Small intestine (tissue), 7 donors: Measurements from ENCODE around the gene C12orf75. TPM values are rescaled to one million over a fixed set of nuclear protein-coding genes. Genes with fewer than 3 reads are reported as not detected.

Experiments
- DNase-seq, 2 donors: peaks; one replicate each; pipeline versions ENCODE4 v3.0.0 to v3.0.0-alpha.2; 2013
- FAIRE-seq: peaks from 2 replicates; lab custom pipeline; 2012; peaks lifted over from hg19 to GRCh38; lab: Jason Lieb, UNC
- H3K27ac ChIP-seq, 3 donors: one replicate each; pipeline ENCODE4 v1.5.1; 2013; ENCODE audit warnings: low read length in 2 of 3, mild to moderate bottlenecking in 2 of 3, control low read depth in 1 of 3, inconsistent platforms in 1 of 3, low read depth in 1 of 3, moderate library complexity in 1 of 3
- H3K27me3 ChIP-seq, 3 donors: one replicate each; pipeline ENCODE4 v1.6.1; 2013; ENCODE audit warnings: low read length in 3 of 3, inconsistent platforms in 1 of 3; ENCODE audit not compliant: control insufficient read depth in 3 of 3, insufficient read depth in 3 of 3
- H3K36me3 ChIP-seq, 3 donors: one replicate each; pipeline ENCODE4 v1.6.1; 2013; ENCODE audit warnings: low read length in 3 of 3, inconsistent platforms in 1 of 3, low read depth in 1 of 3, mild to moderate bottlenecking in 1 of 3, moderate library complexity in 1 of 3; ENCODE audit not compliant: control insufficient read depth in 3 of 3, insufficient read depth in 2 of 3
- H3K4me1 ChIP-seq, 3 donors: one replicate each; pipeline ENCODE4 v1.6.1; 2013; ENCODE audit warnings: low read length in 2 of 3, inconsistent platforms in 1 of 3, low read depth in 1 of 3, mild to moderate bottlenecking in 1 of 3, moderate library complexity in 1 of 3; ENCODE audit not compliant: control insufficient read depth in 3 of 3, insufficient read depth in 2 of 3
- H3K4me3 ChIP-seq, 3 donors: one replicate each; pipeline ENCODE4 v1.5.1; 2013; ENCODE audit warnings: low read length in 3 of 3, control low read depth in 1 of 3, inconsistent platforms in 1 of 3, low read depth in 1 of 3, mild to moderate bottlenecking in 1 of 3, moderate library complexity in 1 of 3
- H3K9me3 ChIP-seq, 2 donors: one replicate each; pipeline ENCODE4 v1.6.1; 2013; ENCODE audit warnings: low read depth in 1 of 2, low read length in 1 of 2; ENCODE audit not compliant: control insufficient read depth in 2 of 2, insufficient read depth in 1 of 2
- WGBS, 3 donors: extraction: QIAGEN DNeasy Blood & Tissue Kit; methylation state at CpG; one replicate each; pipeline ENCODE4 v1.1.7; 2013; 5-methylcytosine and 5-hydroxymethylcytosine counted together
- polyA plus RNA-seq, 4 donors: library from polyadenylated mRNA; stranded (reverse) in 3 of 4; unstranded in 1 of 4; fragments of 200-250 nt in 3 of 4; fragments of 120-200 nt in 1 of 4; gene quantifications; one replicate each; pipeline versions ENCODE4 v1.2.1 to v1.2.3, GENCODE V29; 2013
- donor health status: healthy with polysubstance abuse.
- donor health status: control.
- donor health status: control.
- donor health status: Bipolar disorder and iron deficiency.
- donor health status: healthy.

C12orf75 gene
- polyA plus RNA-seq, 4 donors: 14.2 to 44.7 (median 36.0) TPM

DNA sequence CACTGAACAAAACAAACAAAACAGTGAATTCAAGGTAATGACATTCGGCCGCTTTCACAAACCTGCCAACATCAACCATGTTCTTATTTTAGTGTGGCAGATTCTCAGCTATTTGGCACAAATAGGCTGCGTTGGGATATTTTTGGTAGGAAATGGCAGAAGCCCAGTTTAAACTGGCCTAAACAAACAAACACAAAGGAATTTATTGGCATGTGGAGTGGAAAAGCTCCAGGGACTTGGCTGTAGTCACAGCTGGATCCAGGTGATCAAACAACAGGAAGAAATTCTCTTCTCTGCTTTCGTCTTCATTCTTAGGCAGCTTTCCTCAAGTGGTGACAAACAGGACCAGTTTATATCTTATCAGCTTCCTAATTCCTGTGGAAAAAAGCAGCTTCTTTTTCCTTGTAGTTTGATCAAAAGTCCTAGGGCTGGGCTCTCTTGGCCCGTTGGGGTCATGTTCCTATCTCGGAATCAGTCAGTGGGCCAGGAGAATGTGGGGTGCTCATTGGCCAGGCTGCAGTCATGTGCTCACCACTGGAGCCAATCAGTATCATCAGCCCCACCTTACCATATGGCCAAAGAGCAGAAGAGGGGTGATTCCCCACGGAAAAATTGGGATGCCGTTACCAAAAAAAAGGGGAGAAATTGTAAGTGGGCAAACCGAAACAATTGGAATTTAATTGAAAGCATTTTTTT lies 22.6 kb downstream of the C12orf75 start:
- Histone ChIP-seq H3K9me3 (no peaks in the 10 kb centered on the region), H3K36me3 (peaks cover 0 to 3% (median 0%) of the 10 kb centered on the region in 3 donors), H3K4me3 (no peak overlapping the region), H3K27ac (no peak overlapping the region), H3K27me3 (no peaks in the 10 kb centered on the region), H3K4me1 (peaks cover 0 to 2% (median 0%) of the 10 kb centered on the region in 3 donors)
- DNase-seq (no peak), FAIRE-seq (no peak)
- 69 to 82% (median 72%) methylated on average over 9 of the region's 9 CpGs for WGBS, 3 donors

DNA sequence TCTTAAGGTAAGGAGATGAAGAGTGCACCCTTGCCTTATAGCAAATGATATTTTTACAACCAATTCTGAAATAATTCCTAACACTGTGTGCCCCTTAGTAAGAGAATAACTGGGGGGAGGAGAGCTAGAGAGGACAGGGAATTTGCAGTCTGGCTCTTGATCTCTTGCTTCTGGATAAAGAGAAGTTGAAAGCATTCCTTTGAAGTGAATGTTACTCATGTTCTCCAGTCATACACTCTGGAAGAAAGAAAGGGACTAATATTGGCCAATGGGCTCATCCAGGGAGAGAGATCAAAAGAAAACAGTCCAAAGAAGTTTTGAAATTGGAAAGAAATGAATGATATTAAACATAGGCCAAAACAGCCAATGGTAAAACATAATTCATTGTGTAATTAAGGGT lies 25.3 kb downstream of the C12orf75 start:
- H3K36me3 ChIP-seq: peaks cover 0 to 3% (median 0%) of the 10 kb centered on the region in 3 donors
- DNase-seq (no peak), FAIRE-seq (no peak)
- no peak overlapping the region for H3K27ac ChIP-seq
- no peaks in the 10 kb centered on the region for H3K9me3 ChIP-seq
- H3K4me3 ChIP-seq: no peak overlapping the region
- no peaks in the 10 kb centered on the region for H3K27me3 ChIP-seq
- H3K4me1 ChIP-seq: peaks cover 0 to 2% (median 0%) of the 10 kb centered on the region in 3 donors

DNA sequence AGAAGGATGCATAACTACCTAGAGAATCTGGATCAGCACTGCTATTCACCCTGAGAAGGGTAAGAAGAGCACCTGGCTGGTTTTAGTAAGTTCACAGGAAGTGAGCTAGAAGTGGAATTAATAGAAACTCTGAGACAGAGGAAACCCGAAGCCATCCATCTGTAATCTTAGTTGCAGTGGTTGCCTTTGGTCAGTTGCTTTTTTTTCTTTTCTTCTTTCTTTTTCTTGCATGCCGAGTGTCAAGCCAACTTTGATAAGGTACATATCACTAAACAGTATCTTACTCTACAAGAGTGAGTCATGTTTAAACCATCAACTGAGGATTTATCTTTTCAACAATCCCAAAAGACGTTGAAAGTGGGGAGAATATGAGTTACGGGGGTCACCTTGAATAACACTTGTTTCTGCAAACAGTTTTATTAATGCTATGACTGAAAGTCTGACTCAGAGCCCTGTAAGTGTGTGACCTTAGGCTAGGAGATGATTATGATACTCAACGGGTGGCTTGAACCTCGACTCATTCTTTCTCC lies 26.7 kb downstream of the C12orf75 start:
- H3K27ac ChIP-seq: peak overlapping the region in 1 of 3 donors; percentile 10
- 22 to 48% (median 36%) methylated on average over 6 of the region's 6 CpGs for WGBS, 3 donors
- no peaks in the 10 kb centered on the region for H3K9me3 ChIP-seq
- no peaks in the 10 kb centered on the region for H3K27me3 ChIP-seq
- no peak overlapping the region for H3K4me3 ChIP-seq
- DNase-seq: peak; percentile 12 to 26
- H3K4me1 ChIP-seq: peaks cover 0 to 2% (median 0%) of the 10 kb centered on the region in 3 donors
- H3K36me3 ChIP-seq: no peaks in the 10 kb centered on the region
- FAIRE-seq: no peak

DNA sequence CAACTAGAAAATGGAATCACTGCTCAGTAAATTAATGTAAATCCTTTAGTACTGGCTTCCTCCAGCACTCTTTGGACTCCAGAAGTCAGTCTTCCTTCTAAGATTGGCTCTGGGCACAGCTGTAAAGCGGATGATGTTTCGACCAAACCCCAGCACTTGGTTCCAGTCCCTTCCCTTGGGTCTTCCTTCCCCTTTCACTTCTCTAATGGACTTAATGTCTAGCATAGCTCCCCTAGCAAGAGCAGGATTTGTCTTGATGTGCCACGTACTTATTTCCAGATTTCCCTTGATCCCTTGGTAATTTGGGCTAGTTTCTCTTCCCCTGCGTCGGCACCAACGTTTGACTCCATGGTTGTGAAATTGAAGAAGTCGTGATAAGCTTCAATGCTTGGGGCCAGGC lies 28.3 kb downstream of the C12orf75 start:
- H3K4me3 ChIP-seq: no peak overlapping the region
- no peaks in the 10 kb centered on the region for H3K4me1 ChIP-seq
- peaks cover 0 to 2% (median 0%) of the 10 kb centered on the region in 3 donors for H3K36me3 ChIP-seq
- 83 to 93% (median 92%) methylated on average over 7 of the region's 7 CpGs for WGBS, 3 donors
- no peak overlapping the region for H3K27ac ChIP-seq
- no peaks in the 10 kb centered on the region for H3K27me3 ChIP-seq
- FAIRE-seq (no peak), DNase-seq (no peak)
- no peaks in the 10 kb centered on the region for H3K9me3 ChIP-seq

DNA sequence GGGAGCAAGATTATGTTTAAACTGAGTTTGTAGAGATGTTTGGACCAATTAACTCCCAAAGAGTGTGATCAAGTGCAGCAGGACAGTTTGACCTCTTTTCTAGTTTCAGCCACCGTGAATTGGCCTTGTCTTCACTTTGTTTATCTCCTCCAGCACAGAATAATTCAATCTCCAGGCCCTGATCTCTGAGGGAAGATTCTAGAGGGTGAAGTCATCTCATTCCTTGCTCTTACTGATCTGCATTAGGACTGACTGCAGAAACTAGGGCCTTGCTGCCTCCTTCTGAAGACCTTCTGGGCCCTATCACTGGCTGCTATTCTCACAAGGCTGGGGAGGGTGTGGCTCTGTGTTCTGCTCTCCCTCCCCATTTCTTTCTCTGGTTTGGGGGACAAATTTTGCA lies 29.4 kb downstream of the C12orf75 start:
- no peak for DNase-seq
- no peak overlapping the region for H3K27ac ChIP-seq
- H3K36me3 ChIP-seq: peaks cover 0 to 2% (median 0%) of the 10 kb centered on the region in 3 donors
- FAIRE-seq: no peak
- 62 to 86% (median 78%) methylated on average over 1 of the region's 1 CpG for WGBS, 3 donors
- no peaks in the 10 kb centered on the region for H3K9me3 ChIP-seq
- H3K4me3 ChIP-seq: no peak overlapping the region
- H3K27me3 ChIP-seq: no peaks in the 10 kb centered on the region
- no peaks in the 10 kb centered on the region for H3K4me1 ChIP-seq

DNA sequence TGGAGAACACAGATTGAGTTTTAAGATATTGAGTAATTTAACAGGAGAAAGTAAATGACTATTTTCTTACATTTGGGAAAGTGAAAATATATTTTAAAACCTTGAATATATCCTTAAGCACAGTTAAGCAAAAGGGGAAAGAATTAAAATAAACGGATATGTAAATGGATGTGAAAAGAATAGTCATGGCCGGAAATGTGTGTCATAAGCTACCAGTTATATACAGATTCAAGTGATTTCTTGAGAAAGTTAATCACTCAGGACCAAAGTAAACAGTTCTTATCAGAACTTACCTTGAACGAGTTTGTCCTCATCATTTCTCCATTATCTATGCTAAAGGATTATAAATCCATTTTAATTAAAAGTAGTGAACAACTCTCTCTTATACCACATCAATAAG lies 33.4 kb downstream of the C12orf75 start:
- H3K36me3 ChIP-seq: peaks cover 0 to 2% (median 0%) of the 10 kb centered on the region in 3 donors
- WGBS, 3 donors: 61 to 74% (median 68%) methylated on average over 3 of the region's 3 CpGs

DNA sequence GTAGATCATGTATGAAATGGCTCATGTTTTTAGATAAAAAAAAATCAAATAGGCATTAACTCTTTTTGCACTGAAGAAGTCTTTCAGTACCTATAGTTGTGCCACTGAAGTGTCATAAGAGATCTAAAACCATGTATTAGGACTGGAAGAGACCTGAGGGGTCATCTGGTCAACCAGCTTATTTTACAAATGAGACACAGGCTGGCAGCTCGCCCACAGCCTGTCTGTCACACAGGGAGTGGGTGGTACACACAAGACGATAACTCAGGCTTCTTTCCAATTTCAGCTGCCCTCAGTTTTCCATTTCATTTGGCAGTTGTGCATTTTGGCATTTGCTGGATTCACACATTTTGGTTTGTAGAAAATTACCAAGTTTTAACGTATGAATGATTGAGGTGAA lies 34.7 kb downstream of the C12orf75 start:
- no peak overlapping the region for H3K4me3 ChIP-seq
- H3K36me3 ChIP-seq: peaks cover 0 to 2% (median 0%) of the 10 kb centered on the region in 3 donors
- no peaks in the 10 kb centered on the region for H3K27me3 ChIP-seq
- H3K27ac ChIP-seq: no peak overlapping the region
- no peak for FAIRE-seq
- H3K4me1 ChIP-seq: no peaks in the 10 kb centered on the region
- no peak for DNase-seq
- WGBS, 3 donors: 83 to 88% (median 87%) methylated on average over 3 of the region's 3 CpGs
- H3K9me3 ChIP-seq: no peaks in the 10 kb centered on the region

More for the DNA sequence above, 33.4 kb downstream of the C12orf75 start:
- Histone ChIP-seq H3K9me3 (no peaks in the 10 kb centered on the region), H3K4me1 (no peaks in the 10 kb centered on the region), H3K27me3 (no peaks in the 10 kb centered on the region), H3K27ac (no peak overlapping the region), H3K4me3 (no peak overlapping the region)
- FAIRE-seq (no peak), DNase-seq (no peak)

DNA sequence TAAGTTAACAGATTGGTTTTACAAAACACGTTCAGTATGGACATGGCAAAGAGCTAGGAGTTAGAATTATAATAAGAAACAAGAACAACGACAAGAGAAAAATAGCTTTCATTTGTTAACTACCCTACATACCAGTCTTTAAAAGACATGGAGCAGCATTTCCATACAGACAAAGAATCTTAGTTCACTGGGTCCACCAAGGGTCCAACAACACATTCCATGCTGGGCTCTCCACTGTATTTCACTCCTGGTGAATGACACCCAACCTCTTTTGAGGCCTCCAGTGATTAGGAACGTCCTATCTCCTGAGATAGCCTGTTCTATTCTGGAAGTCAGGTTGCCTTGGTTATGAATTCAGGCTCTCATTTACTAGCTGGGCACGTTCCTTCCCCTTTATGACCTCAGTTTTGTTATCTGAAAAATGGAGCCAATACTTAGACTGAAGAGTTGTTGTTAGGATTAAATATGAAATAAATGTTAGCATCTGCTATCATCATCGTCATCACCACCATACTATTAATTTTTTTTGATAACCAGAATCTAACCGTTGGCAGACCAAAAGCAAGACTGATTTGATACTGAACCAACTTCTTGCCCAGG lies 37.7 kb downstream of the C12orf75 start:
- Histone ChIP-seq H3K27ac (no peak overlapping the region), H3K9me3 (no peaks in the 10 kb centered on the region), H3K36me3 (peaks cover 0 to 2% (median 0%) of the 10 kb centered on the region in 3 donors), H3K4me1 (no peaks in the 10 kb centered on the region), H3K27me3 (no peaks in the 10 kb centered on the region), H3K4me3 (no peak overlapping the region)
- FAIRE-seq (no peak), DNase-seq (no peak)
- WGBS, 3 donors: 90 to 92% (median 90%) methylated on average over 6 of the region's 6 CpGs
